ENCODE data around the gene PSMA7.

GRCh38 chr20:62135573-62136266 is 7.5 kb downstream of the PSMA7 start:
- no peak for TF ChIP-seq CTCF (IDR thresholded peaks at IDR 0.05)
- no peak for TF ChIP-seq EZH2 (IDR thresholded peaks at IDR 0.05; ENCODE audit: borderline replicate concordance, insufficient read depth, low read depth, low read length, poor library complexity, severe bottlenecking)
